H1 (cell line): ENCODE results near the gene DET1.

ENCODE experiments used
- CBX5 ChIP-seq: fragments of 300-800, 300-1000 bp; sonication (generic); IDR thresholded peaks from 2 replicates; pipeline ENCODE4 v1.7.1; 2016; ENCODE audit warnings: antibody characterized with exemption, low read length, low read depth
- CREB1 ChIP-seq: IDR thresholded peaks from 2 replicates; pipeline ENCODE4 v1.6.1; 2012; ENCODE audit warnings: inconsistent platforms
- EZH2 ChIP-seq: fragments of 200-600 bp; sonication (generic); IDR thresholded peaks from 2 replicates; pipeline ENCODE4 v1.7.1; 2012; ENCODE audit warnings: low read depth, mild to moderate bottlenecking, moderate library complexity, low read length, inconsistent platforms; ENCODE audit not compliant: severe bottlenecking
- FOSL1 ChIP-seq: IDR thresholded peaks from 2 replicates; pipeline ENCODE4 v1.6.1; 2011; ENCODE audit warnings: mild to moderate bottlenecking, low read depth, low read length, moderate library complexity; ENCODE audit not compliant: insufficient read depth
- JUN ChIP-seq: IDR thresholded peaks from 2 replicates; pipeline ENCODE4 v1.6.1; 2011; ENCODE audit warnings: low read depth, mild to moderate bottlenecking, improper control_type of control experiment, low read length
- JUND ChIP-seq: IDR thresholded peaks from 2 replicates; pipeline ENCODE4 v1.6.1; 2011; ENCODE audit warnings: mild to moderate bottlenecking, improper control_type of control experiment, low read length
- KDM1A ChIP-seq: fragments of 200-600, 300-600 bp; sonication (generic); IDR thresholded peaks from 2 replicates; pipeline ENCODE4 v1.7.1; 2016; ENCODE audit warnings: mild to moderate bottlenecking, low read length, borderline replicate concordance
- POLR2A ChIP-seq, 2 experiments: IDR thresholded peaks; 1 replicate in 1 of 2; 2 replicates in 1 of 2; pipeline ENCODE4 v1.6.1; 2011; ENCODE audit warnings: low read depth in 2 of 2, low read length in 2 of 2, mild to moderate bottlenecking in 2 of 2; ENCODE audit errors: control extremely low read depth in 1 of 2
- POLR2AphosphoS5 ChIP-seq: IDR thresholded peaks from 2 replicates; pipeline ENCODE4 v1.6.1; 2011; ENCODE audit warnings: low read depth, low read length
- SP1 ChIP-seq: IDR thresholded peaks from 2 replicates; pipeline ENCODE4 v1.6.1; 2011; ENCODE audit warnings: low read depth, low read length
- TF ChIP-seq, protein P1 (sequence below), 3 experiments: IDR thresholded peaks; 1 replicate in 2 of 3; 2 replicates in 1 of 3; pipeline versions ENCODE4 v1.5.1 to v1.6.1; 2011; ENCODE audit warnings: low read length in 3 of 3, mild to moderate bottlenecking in 3 of 3, inconsistent platforms in 2 of 3, low read depth in 1 of 3, moderate library complexity in 1 of 3; ENCODE audit not compliant: insufficient read depth in 1 of 3; ENCODE audit errors: control extremely low read depth in 1 of 3

DNA sequence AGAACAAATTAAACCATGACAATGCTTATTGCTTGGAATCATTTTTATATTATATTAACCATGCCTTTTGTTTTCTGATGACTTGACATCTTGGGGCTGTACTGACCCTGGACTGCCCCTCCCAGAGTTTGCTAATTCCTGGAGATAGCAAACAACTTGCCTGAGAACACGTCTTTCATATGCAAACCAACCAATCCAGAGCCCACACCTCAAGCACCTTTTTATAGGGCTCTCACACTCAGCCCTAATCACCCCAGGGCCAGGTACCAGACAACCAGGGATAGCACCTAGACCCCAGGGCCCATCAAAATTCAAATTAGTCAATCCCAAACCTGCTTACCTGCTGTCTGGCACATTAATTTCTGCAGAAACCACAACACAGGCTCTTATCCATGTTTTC lies 42.0 kb downstream of the DET1 start:
- TF ChIP-seq JUN (no peak), EZH2 (no peak), SP1 (no peak), CREB1 (no peak), POLR2AphosphoS5 (no peak), POLR2A (IDR thresholded peaks at IDR 0.05; ENCODE audit: control extremely low read depth in 1 of 2, low read depth in 2 of 2, low read length in 2 of 2) (no peak), CBX5 (no peak), JUND (no peak), FOSL1 (no peak), KDM1A (no peak)
- TF ChIP-seq, protein P1, sequence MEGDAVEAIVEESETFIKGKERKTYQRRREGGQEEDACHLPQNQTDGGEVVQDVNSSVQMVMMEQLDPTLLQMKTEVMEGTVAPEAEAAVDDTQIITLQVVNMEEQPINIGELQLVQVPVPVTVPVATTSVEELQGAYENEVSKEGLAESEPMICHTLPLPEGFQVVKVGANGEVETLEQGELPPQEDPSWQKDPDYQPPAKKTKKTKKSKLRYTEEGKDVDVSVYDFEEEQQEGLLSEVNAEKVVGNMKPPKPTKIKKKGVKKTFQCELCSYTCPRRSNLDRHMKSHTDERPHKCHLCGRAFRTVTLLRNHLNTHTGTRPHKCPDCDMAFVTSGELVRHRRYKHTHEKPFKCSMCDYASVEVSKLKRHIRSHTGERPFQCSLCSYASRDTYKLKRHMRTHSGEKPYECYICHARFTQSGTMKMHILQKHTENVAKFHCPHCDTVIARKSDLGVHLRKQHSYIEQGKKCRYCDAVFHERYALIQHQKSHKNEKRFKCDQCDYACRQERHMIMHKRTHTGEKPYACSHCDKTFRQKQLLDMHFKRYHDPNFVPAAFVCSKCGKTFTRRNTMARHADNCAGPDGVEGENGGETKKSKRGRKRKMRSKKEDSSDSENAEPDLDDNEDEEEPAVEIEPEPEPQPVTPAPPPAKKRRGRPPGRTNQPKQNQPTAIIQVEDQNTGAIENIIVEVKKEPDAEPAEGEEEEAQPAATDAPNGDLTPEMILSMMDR (IDR thresholded peaks at IDR 0.05; ENCODE audit: control extremely low read depth in 1 of 3, insufficient read depth in 1 of 3, low read depth in 1 of 3, low read length in 3 of 3) = no peak
